Central memory CD8-positive, alpha-beta T cell (primary cell): ENCODE results near the gene MYO1D.
"Not testable (repeated sequence)": the region's sequence is repeated elsewhere in the genome, so short reads cannot be mapped to it uniquely, and the experiment has no call there.

Source experiments
- ATAC-seq: fragments of 150-1000 bp; cut with Tn5 transposase; replicated peaks from 2 replicates; pipeline ENCODE4 v1.10.0; 2022; ENCODE audit warnings: mild to moderate bottlenecking, moderate FRiP score, moderate number of reproducible peaks; ENCODE audit not compliant: poor library complexity, severe bottlenecking; ENCODE audit errors: extremely low read depth
- DNase-seq, 2 donors: peaks; one replicate each; pipeline ENCODE4 v3.0.0; 2021; ENCODE audit warnings: low spot score in 2 of 2
- H3K27ac Mint-ChIP-seq: one replicate; pipeline ENCODE4 v1.8.0; 2022; ENCODE audit warnings: low read depth, mild to moderate bottlenecking, moderate library complexity, mixed read lengths
- H3K27me3 Mint-ChIP-seq: one replicate; pipeline ENCODE4 v1.8.0; 2022; ENCODE audit warnings: mixed read lengths
- H3K36me3 Mint-ChIP-seq: one replicate; pipeline ENCODE4 v1.8.0; 2022; ENCODE audit warnings: mild to moderate bottlenecking, moderate library complexity, mixed read lengths; ENCODE audit not compliant: insufficient read depth
- H3K4me1 Mint-ChIP-seq: one replicate; pipeline ENCODE4 v1.8.0; 2022; ENCODE audit warnings: mixed read lengths
- H3K4me3 Mint-ChIP-seq: one replicate; pipeline ENCODE4 v1.8.0; 2022; ENCODE audit warnings: mild to moderate bottlenecking, moderate library complexity, mixed read lengths
- H3K9me3 Mint-ChIP-seq: one replicate; pipeline ENCODE4 v1.8.0; 2022; ENCODE audit warnings: mixed read lengths

MYO1D gene

GRCh38 chr17:32746280-32746679 lies 130.6 kb downstream of the MYO1D start:
- Mint-ChIP-seq H3K27me3 (no peaks in the 10 kb centered on the region), H3K9me3 (no peaks in the 10 kb centered on the region), H3K36me3 (peaks cover 1% of the 10 kb centered on the region), H3K4me1 (no peaks in the 10 kb centered on the region), H3K4me3 (no peak overlapping the region), H3K27ac (no peak overlapping the region)
- ATAC-seq = no peak
- no peak for DNase-seq

GRCh38 chr17:32742681-32743538 lies 134.0 kb downstream of the MYO1D start:
- H3K36me3 Mint-ChIP-seq = peaks cover 1% of the 10 kb centered on the region
- no peak for DNase-seq
- ATAC-seq = no peak
- no peaks in the 10 kb centered on the region for H3K4me1 Mint-ChIP-seq
- peak overlapping the region; percentile 10 for H3K27ac Mint-ChIP-seq
- no peaks in the 10 kb centered on the region for H3K9me3 Mint-ChIP-seq
- H3K27me3 Mint-ChIP-seq = no peaks in the 10 kb centered on the region
- no peak overlapping the region for H3K4me3 Mint-ChIP-seq

GRCh38 chr17:32741381-32741780 lies 135.5 kb downstream of the MYO1D start:
- Mint-ChIP-seq H3K9me3 (no peaks in the 10 kb centered on the region), H3K36me3 (peaks cover 2% of the 10 kb centered on the region), H3K27ac (no peak overlapping the region), H3K27me3 (no peaks in the 10 kb centered on the region), H3K4me1 (no peaks in the 10 kb centered on the region), H3K4me3 (no peak overlapping the region)
- ATAC-seq (no peak), DNase-seq (no peak)

- H3K36me3 Mint-ChIP-seq = peaks cover 1% of the 10 kb centered on the region
- DNase-seq = no peak
- H3K27me3 Mint-ChIP-seq = no peaks in the 10 kb centered on the region
- no peak overlapping the region for H3K4me3 Mint-ChIP-seq
- no peak overlapping the region for H3K27ac Mint-ChIP-seq
- no peaks in the 10 kb centered on the region for H3K4me1 Mint-ChIP-seq
- ATAC-seq = no peak
- H3K9me3 Mint-ChIP-seq = no peaks in the 10 kb centered on the region
These were observed 137.2 kb downstream of the MYO1D start for GRCh38 chr17:32739722-32740121.

GRCh38 chr17:32739151-32739550 lies 137.8 kb downstream of the MYO1D start:
- H3K27me3 Mint-ChIP-seq, H3K36me3 Mint-ChIP-seq, H3K27ac Mint-ChIP-seq, H3K4me1 Mint-ChIP-seq, DNase-seq, ATAC-seq, H3K9me3 Mint-ChIP-seq, H3K4me3 Mint-ChIP-seq: not testable (repeated sequence)

- DNase-seq = no peak
- Mint-ChIP-seq H3K4me3 (no peak overlapping the region), H3K9me3 (no peaks in the 10 kb centered on the region), H3K4me1 (no peaks in the 10 kb centered on the region), H3K27me3 (no peaks in the 10 kb centered on the region), H3K27ac (no peak overlapping the region), H3K36me3 (peaks cover 3% of the 10 kb centered on the region)
- ATAC-seq = no peak
These were observed 143.5 kb downstream of the MYO1D start for GRCh38 chr17:32733401-32733800.

GRCh38 chr17:32732900-32733299 lies 144.0 kb downstream of the MYO1D start:
- Mint-ChIP-seq H3K27ac (no peak overlapping the region), H3K4me3 (no peak overlapping the region), H3K9me3 (no peaks in the 10 kb centered on the region), H3K4me1 (no peaks in the 10 kb centered on the region), H3K36me3 (peaks cover 3% of the 10 kb centered on the region), H3K27me3 (no peaks in the 10 kb centered on the region)
- no peak for DNase-seq
- ATAC-seq = no peak

GRCh38 chr17:32732296-32732642 lies 144.7 kb downstream of the MYO1D start:
- DNase-seq = no peak
- ATAC-seq = no peak
- H3K27ac Mint-ChIP-seq = no peak overlapping the region
- no peaks in the 10 kb centered on the region for H3K4me1 Mint-ChIP-seq
- peaks cover 1% of the 10 kb centered on the region for H3K36me3 Mint-ChIP-seq
- H3K4me3 Mint-ChIP-seq = no peak overlapping the region
- no peaks in the 10 kb centered on the region for H3K27me3 Mint-ChIP-seq
- H3K9me3 Mint-ChIP-seq = no peaks in the 10 kb centered on the region

- H3K4me1 Mint-ChIP-seq = no peaks in the 10 kb centered on the region
- H3K36me3 Mint-ChIP-seq = peaks cover 1% of the 10 kb centered on the region
- DNase-seq (no peak), ATAC-seq (no peak)
- no peaks in the 10 kb centered on the region for H3K9me3 Mint-ChIP-seq
- H3K27ac Mint-ChIP-seq = no peak overlapping the region
- no peak overlapping the region for H3K4me3 Mint-ChIP-seq
- H3K27me3 Mint-ChIP-seq = no peaks in the 10 kb centered on the region
These were observed 145.2 kb downstream of the MYO1D start for GRCh38 chr17:32731556-32732295.

GRCh38 chr17:32727681-32728080 lies 149.2 kb downstream of the MYO1D start:
- peaks cover 6% of the 10 kb centered on the region for H3K9me3 Mint-ChIP-seq
- H3K27ac Mint-ChIP-seq = no peak overlapping the region
- DNase-seq (no peak), ATAC-seq (no peak)
- H3K27me3 Mint-ChIP-seq = no peaks in the 10 kb centered on the region
- H3K36me3 Mint-ChIP-seq = peaks cover 1% of the 10 kb centered on the region
- no peak overlapping the region for H3K4me3 Mint-ChIP-seq
- no peaks in the 10 kb centered on the region for H3K4me1 Mint-ChIP-seq

- ATAC-seq (no peak), DNase-seq (no peak)
- no peak overlapping the region for H3K4me3 Mint-ChIP-seq
- peaks cover 1% of the 10 kb centered on the region for H3K36me3 Mint-ChIP-seq
- H3K27ac Mint-ChIP-seq = no peak overlapping the region
- no peaks in the 10 kb centered on the region for H3K4me1 Mint-ChIP-seq
- H3K27me3 Mint-ChIP-seq = no peaks in the 10 kb centered on the region
- peaks cover 6% of the 10 kb centered on the region for H3K9me3 Mint-ChIP-seq
These were observed 151.2 kb downstream of the MYO1D start for GRCh38 chr17:32725697-32726096.

GRCh38 chr17:32723310-32723955 lies 153.5 kb downstream of the MYO1D start:
- no peaks in the 10 kb centered on the region for H3K27me3 Mint-ChIP-seq
- no peak overlapping the region for H3K27ac Mint-ChIP-seq
- ATAC-seq (no peak), DNase-seq (no peak)
- no peaks in the 10 kb centered on the region for H3K4me1 Mint-ChIP-seq
- H3K9me3 Mint-ChIP-seq = peaks cover 6% of the 10 kb centered on the region
- no peak overlapping the region for H3K4me3 Mint-ChIP-seq
- H3K36me3 Mint-ChIP-seq = no peaks in the 10 kb centered on the region

- ATAC-seq = no peak
- Mint-ChIP-seq H3K4me1 (no peaks in the 10 kb centered on the region), H3K4me3 (no peak overlapping the region), H3K27me3 (no peaks in the 10 kb centered on the region), H3K9me3 (peaks cover 6% of the 10 kb centered on the region), H3K36me3 (no peaks in the 10 kb centered on the region), H3K27ac (no peak overlapping the region)
- no peak for DNase-seq
These were observed 154.2 kb downstream of the MYO1D start for GRCh38 chr17:32722733-32723132.
